Esophagus squamous epithelium (tissue), 5 donors: Measurements from ENCODE around the gene ZNRF3. TPM values are rescaled to one million over a fixed set of nuclear protein-coding genes. Genes with fewer than 3 reads are reported as not detected.

Experiments used
- DNase-seq: peaks from one replicate; lab custom pipeline; 2025; lab: John Stamatoyannopoulos, UW
- H3K27ac ChIP-seq, 4 donors: fragments of 200-600 bp; sonication (generic); one replicate each; pipeline ENCODE4 v1.5.1; 2016 to 2019; ENCODE audit warnings: mild to moderate bottlenecking in 1 of 4
- H3K27me3 ChIP-seq, 4 donors: fragments of 200-600 bp; sonication (generic); 1 replicate in 3 of 4; 2 replicates in 1 of 4; pipeline versions ENCODE4 v1.5.1 to v1.6.0; 2017 to 2021; ENCODE audit warnings: antibody characterized with exemption in 1 of 4
- H3K36me3 ChIP-seq, 3 donors: fragments of 200-600 bp; sonication (generic); one replicate each; pipeline ENCODE4 v1.5.1; 2016 to 2019
- H3K4me1 ChIP-seq, 3 donors: fragments of 200-600 bp; sonication (generic); one replicate each; pipeline ENCODE4 v1.5.1; 2017 to 2019
- H3K4me3 ChIP-seq, 4 donors: fragments of 200-600 bp; sonication (generic); 1 replicate in 3 of 4; 2 replicates in 1 of 4; pipeline ENCODE4 v1.5.1; 2016 to 2019; ENCODE audit warnings: mild to moderate bottlenecking in 2 of 4, moderate library complexity in 1 of 4
- H3K9me3 ChIP-seq, 3 donors: fragments of 200-600 bp; sonication (generic); one replicate each; pipeline ENCODE4 v1.5.1; 2016 to 2019
- POLR2A ChIP-seq, 4 donors: fragments of 450-650 bp; IDR thresholded peaks; one replicate each; pipeline ENCODE4 v1.6.1; 2017; ENCODE audit warnings: antibody characterized with exemption in 4 of 4, mild to moderate bottlenecking in 4 of 4, moderate library complexity in 3 of 4
- WGBS, 2 donors: methylation state at CpG; one replicate each; pipeline ENCODE4 v1.1.5; 2018; 5-methylcytosine and 5-hydroxymethylcytosine counted together
- intact Hi-C: fragments of 100-400 bp; cut with DNase I; formaldehyde crosslinking; loops from one replicate; pipeline ENCODE4 v1.15.0; 2022
- total RNA-seq, 4 donors: library from RNA; depleted of rRNA; stranded (reverse); fragments of >200 nt; gene quantifications; one replicate each; pipeline ENCODE4 v1.1.0, GENCODE V29; 2016
- TF ChIP-seq, protein P1 (sequence below), 6 experiments: fragments of 450-650 bp in 4 of 6; fragments of 200-600 bp in 2 of 6; sonication (generic) in 2 of 6; IDR thresholded peaks; one replicate each; pipeline ENCODE4 v1.5.1; 2016 to 2019; ENCODE audit warnings: antibody characterized with exemption in 6 of 6, mild to moderate bottlenecking in 4 of 6, moderate library complexity in 4 of 6
- donor health status: DM: yes; HTN: yes; CAD: no.

ZNRF3 gene
- total RNA-seq, 4 donors from 2014 or later = 6.6 to 10.9 (median 7.2) TPM

DNA sequence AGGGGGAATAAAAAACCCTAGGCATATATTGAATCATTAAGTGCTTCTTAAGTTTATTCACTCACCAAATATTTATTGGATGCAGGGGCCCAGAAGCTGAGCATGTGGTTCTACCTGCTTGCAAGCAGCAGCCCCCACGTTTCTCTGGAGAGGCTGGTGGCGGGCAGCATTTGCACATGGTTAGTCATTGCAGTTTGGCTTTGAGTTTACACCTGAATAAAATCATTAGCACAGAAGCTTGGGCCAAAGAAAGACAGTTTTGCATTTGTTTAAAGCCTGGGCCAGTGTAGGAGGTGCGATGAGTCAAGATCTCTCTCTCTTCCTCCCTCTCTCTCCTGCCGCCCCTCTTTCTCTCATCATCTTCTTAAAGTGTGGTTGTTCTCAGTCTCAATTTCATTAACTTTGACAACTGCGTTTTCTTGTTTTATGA, 105.7 kb downstream of the ZNRF3 start:
- Histone ChIP-seq H3K27me3 (no peaks in the 10 kb centered on the region), H3K27ac (no peak overlapping the region), H3K36me3 (peaks cover 0 to 71% (median 0%) of the 10 kb centered on the region in 3 donors), H3K9me3 (no peaks in the 10 kb centered on the region), H3K4me3 (no peak overlapping the region), H3K4me1 (peaks cover 3 to 7% (median 6%) of the 10 kb centered on the region in 3 donors)
- DNase-seq = no peak
- intact Hi-C loops = no loop called here
- no peak for TF ChIP-seq POLR2A (IDR thresholded peaks at IDR 0.05)
- TF ChIP-seq, protein P1, sequence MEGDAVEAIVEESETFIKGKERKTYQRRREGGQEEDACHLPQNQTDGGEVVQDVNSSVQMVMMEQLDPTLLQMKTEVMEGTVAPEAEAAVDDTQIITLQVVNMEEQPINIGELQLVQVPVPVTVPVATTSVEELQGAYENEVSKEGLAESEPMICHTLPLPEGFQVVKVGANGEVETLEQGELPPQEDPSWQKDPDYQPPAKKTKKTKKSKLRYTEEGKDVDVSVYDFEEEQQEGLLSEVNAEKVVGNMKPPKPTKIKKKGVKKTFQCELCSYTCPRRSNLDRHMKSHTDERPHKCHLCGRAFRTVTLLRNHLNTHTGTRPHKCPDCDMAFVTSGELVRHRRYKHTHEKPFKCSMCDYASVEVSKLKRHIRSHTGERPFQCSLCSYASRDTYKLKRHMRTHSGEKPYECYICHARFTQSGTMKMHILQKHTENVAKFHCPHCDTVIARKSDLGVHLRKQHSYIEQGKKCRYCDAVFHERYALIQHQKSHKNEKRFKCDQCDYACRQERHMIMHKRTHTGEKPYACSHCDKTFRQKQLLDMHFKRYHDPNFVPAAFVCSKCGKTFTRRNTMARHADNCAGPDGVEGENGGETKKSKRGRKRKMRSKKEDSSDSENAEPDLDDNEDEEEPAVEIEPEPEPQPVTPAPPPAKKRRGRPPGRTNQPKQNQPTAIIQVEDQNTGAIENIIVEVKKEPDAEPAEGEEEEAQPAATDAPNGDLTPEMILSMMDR (IDR thresholded peaks at IDR 0.05) = no peak
- WGBS, 2 donors = 43 to 69% methylated on average over 5 of the region's 5 CpGs

GRCh38 chr22:28989484-28989883, 106.1 kb downstream of the ZNRF3 start:
- Histone ChIP-seq H3K36me3 (peaks cover 0 to 71% (median 0%) of the 10 kb centered on the region in 3 donors), H3K4me3 (no peak overlapping the region), H3K27me3 (no peaks in the 10 kb centered on the region), H3K4me1 (peaks cover 0 to 3% (median 3%) of the 10 kb centered on the region in 3 donors), H3K9me3 (no peaks in the 10 kb centered on the region), H3K27ac (no peak overlapping the region)
- intact Hi-C loops = no loop called here
- DNase-seq = no peak
- 61 to 65% methylated on average over 7 of the region's 7 CpGs for WGBS, 2 donors
- TF ChIP-seq, protein P1 (IDR thresholded peaks at IDR 0.05) = no peak
- TF ChIP-seq POLR2A (IDR thresholded peaks at IDR 0.05) = no peak

- Histone ChIP-seq H3K9me3 (no peaks in the 10 kb centered on the region), H3K36me3 (peaks cover 0 to 71% (median 0%) of the 10 kb centered on the region in 3 donors), H3K4me3 (no peak overlapping the region), H3K4me1 (no peaks in the 10 kb centered on the region), H3K27ac (no peak overlapping the region), H3K27me3 (no peaks in the 10 kb centered on the region)
- intact Hi-C loops = no loop called here
- TF ChIP-seq, protein P1 (IDR thresholded peaks at IDR 0.05) = no peak
- TF ChIP-seq POLR2A (IDR thresholded peaks at IDR 0.05) = no peak
- DNase-seq = no peak
- WGBS, 2 donors = 74 to 89% methylated on average over 4 of the region's 4 CpGs
These were observed 106.5 kb downstream of the ZNRF3 start for GRCh38 chr22:28989912-28990311.

DNA sequence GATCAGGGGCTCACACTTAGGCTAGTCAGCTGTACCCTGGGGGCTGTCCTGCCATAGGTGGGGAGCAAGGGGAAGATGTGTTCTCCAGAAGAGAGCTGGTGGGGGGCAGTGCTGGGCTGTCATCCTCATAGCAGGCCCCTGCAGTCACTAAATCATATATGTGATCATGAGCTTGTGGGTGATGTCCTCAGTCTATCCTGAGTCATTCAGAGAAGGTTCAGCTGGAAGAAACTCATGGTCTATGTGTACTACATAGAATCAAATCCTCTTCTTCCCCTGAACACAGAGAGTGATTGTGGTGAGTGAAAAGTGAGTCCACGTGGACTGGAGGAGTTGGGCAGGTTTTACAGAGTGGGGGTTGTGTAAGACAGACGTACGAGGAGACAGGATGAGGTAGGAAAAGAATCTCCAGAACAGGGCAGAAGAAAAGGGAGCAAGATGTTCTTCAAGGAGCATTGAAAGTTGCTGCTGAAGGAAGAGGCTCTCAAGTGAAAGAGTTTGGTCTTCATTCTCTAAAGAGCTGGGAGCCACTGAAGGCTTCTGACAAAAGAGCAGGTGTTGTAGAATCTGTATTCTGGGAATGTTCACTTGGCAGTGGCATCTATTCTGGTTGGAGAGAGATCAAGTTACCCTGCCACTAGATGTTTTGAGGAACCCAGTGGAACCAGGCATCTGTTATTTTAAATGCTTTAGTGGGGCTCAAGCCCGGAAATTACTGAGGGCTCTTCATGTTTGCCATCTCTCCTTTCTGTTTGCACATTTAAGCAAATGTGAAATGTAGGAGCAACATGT, 109.4 kb downstream of the ZNRF3 start:
- WGBS, 2 donors = 79 to 84% methylated on average over 4 of the region's 4 CpGs
- H3K36me3 ChIP-seq = peaks cover 0 to 60% (median 0%) of the 10 kb centered on the region in 3 donors
- DNase-seq = no peak
- H3K27ac ChIP-seq = no peak overlapping the region
- intact Hi-C loops = no loop called here
- TF ChIP-seq POLR2A (IDR thresholded peaks at IDR 0.05) = no peak
- TF ChIP-seq, protein P1 (IDR thresholded peaks at IDR 0.05) = no peak
- no peaks in the 10 kb centered on the region for H3K4me1 ChIP-seq
- no peak overlapping the region for H3K4me3 ChIP-seq
- no peaks in the 10 kb centered on the region for H3K27me3 ChIP-seq
- no peaks in the 10 kb centered on the region for H3K9me3 ChIP-seq

DNA sequence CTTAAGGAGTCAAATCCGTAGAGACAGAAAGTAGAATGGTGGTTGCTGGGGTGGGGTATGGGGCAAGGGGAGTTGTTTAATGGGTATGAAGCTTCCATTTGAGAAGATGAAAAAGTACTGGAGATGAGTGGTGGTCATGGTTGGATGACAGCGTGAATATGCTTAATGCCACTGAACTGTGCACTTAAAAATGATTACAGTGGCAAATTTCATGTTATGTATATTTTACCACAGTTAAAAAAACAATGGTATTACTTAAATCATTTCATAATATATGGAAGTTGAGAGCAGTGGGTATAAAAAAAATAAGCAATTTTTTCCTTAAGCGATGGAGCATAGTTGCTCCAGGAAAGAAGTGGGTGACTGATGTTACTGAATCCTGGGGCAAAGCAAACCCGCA, 111.2 kb downstream of the ZNRF3 start:
- no peak overlapping the region for H3K27ac ChIP-seq
- H3K4me1 ChIP-seq = no peaks in the 10 kb centered on the region
- TF ChIP-seq POLR2A (IDR thresholded peaks at IDR 0.05) = no peak
- TF ChIP-seq, protein P1 (IDR thresholded peaks at IDR 0.05) = no peak
- intact Hi-C loops = no loop called here
- no peak for DNase-seq
- H3K4me3 ChIP-seq = no peak overlapping the region
- H3K36me3 ChIP-seq = peaks cover 0 to 42% (median 0%) of the 10 kb centered on the region in 3 donors
- no peaks in the 10 kb centered on the region for H3K9me3 ChIP-seq
- WGBS, 2 donors = 95 to 99% methylated on average over 4 of the region's 4 CpGs
- H3K27me3 ChIP-seq = no peaks in the 10 kb centered on the region
